ENCODE measurements around the gene FOXO3.

DNA sequence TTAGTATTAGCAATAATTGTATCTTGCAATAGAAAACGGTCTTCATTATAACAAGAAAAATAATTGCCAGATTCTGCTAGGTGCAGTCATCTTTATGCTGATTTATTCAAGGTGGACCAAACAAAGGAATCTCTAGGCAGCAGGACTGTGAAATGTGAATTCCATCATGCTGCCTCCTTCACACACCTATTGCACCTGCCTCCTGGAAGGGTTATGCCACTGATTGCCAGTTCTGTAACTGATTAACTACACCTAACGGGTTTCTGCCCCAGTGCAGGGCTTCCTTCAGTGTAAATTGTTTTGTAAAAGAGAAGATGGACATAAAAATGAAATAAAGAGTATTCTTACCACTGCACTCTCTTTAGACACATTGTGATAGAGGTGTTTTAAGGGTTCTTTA, 96.1 kb downstream of the FOXO3 start:
- TF ChIP-seq, protein P1, sequence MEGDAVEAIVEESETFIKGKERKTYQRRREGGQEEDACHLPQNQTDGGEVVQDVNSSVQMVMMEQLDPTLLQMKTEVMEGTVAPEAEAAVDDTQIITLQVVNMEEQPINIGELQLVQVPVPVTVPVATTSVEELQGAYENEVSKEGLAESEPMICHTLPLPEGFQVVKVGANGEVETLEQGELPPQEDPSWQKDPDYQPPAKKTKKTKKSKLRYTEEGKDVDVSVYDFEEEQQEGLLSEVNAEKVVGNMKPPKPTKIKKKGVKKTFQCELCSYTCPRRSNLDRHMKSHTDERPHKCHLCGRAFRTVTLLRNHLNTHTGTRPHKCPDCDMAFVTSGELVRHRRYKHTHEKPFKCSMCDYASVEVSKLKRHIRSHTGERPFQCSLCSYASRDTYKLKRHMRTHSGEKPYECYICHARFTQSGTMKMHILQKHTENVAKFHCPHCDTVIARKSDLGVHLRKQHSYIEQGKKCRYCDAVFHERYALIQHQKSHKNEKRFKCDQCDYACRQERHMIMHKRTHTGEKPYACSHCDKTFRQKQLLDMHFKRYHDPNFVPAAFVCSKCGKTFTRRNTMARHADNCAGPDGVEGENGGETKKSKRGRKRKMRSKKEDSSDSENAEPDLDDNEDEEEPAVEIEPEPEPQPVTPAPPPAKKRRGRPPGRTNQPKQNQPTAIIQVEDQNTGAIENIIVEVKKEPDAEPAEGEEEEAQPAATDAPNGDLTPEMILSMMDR (conservative IDR thresholded peaks at IDR 0.05 in 1 of 2, IDR thresholded peaks at IDR 0.05 in 1 of 2; ENCODE audit: extremely low read depth in 1 of 2, insufficient read depth in 1 of 2, low read depth in 1 of 2, low read length in 2 of 2): no peak
- no peak for TF ChIP-seq EZH2 (IDR thresholded peaks at IDR 0.05; ENCODE audit: borderline replicate concordance, low read length)

Data from mammary epithelial cell (primary cell).